ENCODE results near the gene FAM184B.

DNA sequence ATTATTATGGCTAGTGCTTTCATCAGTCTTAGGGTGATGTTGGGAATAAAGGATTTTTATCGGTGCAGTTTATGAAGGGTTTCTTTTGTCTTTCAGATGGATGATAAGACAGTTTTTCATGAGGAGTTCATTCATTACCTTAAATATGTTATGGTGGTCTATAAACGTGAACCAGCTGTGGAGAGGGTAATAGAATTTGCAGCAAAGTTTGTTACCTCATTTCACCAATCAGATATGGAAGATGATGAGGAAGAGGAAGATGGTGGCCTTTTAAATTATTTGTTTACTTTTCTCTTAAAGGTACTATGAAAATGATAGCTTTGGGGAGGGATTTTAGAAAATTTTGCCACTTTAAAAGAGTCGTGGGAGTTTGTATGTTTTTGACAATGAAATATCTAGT lies 30.7 kb upstream of the FAM184B start:
- TF ChIP-seq, protein P1, sequence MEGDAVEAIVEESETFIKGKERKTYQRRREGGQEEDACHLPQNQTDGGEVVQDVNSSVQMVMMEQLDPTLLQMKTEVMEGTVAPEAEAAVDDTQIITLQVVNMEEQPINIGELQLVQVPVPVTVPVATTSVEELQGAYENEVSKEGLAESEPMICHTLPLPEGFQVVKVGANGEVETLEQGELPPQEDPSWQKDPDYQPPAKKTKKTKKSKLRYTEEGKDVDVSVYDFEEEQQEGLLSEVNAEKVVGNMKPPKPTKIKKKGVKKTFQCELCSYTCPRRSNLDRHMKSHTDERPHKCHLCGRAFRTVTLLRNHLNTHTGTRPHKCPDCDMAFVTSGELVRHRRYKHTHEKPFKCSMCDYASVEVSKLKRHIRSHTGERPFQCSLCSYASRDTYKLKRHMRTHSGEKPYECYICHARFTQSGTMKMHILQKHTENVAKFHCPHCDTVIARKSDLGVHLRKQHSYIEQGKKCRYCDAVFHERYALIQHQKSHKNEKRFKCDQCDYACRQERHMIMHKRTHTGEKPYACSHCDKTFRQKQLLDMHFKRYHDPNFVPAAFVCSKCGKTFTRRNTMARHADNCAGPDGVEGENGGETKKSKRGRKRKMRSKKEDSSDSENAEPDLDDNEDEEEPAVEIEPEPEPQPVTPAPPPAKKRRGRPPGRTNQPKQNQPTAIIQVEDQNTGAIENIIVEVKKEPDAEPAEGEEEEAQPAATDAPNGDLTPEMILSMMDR (IDR thresholded peaks at IDR 0.05): no peak
- no peak for TF ChIP-seq EZH2 (IDR thresholded peaks at IDR 0.05)

Measured in neural progenitor cell (in vitro differentiated cells).